Upper lobe of right lung (tissue), 1 donor: ENCODE measurements around the gene RFK. TPM values are rescaled to one million over a fixed set of nuclear protein-coding genes. Genes with fewer than 3 reads are reported as not detected.

Experiments
- ATAC-seq: fragments of 200-7000 bp; cut with Tn5 transposase; one replicate; pipeline ENCODE4 v1.9.1; 2020; ENCODE audit warnings: mild to moderate bottlenecking, moderate library complexity
- DNase-seq: peaks from one replicate; pipeline ENCODE4 v3.0.0-alpha.2; 2020
- H3K27ac ChIP-seq: fragments of 200-600 bp; one replicate; pipeline ENCODE4 v1.8.0; 2022
- H3K27me3 ChIP-seq: fragments of 200-600 bp; one replicate; pipeline ENCODE4 v1.8.0; 2022; ENCODE audit warnings: mild to moderate bottlenecking
- H3K36me3 ChIP-seq: fragments of 200-600 bp; one replicate; pipeline ENCODE4 v1.8.0; 2022
- H3K4me1 ChIP-seq: fragments of 200-600 bp; one replicate; pipeline ENCODE4 v1.8.0; 2022
- H3K4me3 ChIP-seq: fragments of 200-600 bp; one replicate; pipeline ENCODE4 v1.8.0; 2022; ENCODE audit warnings: mild to moderate bottlenecking
- H3K9me3 ChIP-seq: fragments of 200-600 bp; one replicate; pipeline ENCODE4 v1.8.0; 2022
- CTCF ChIP-seq: fragments of 200-600 bp; IDR thresholded peaks from one replicate; pipeline ENCODE4 v1.8.0; 2022; ENCODE audit warnings: antibody characterized with exemption
- intact Hi-C: fragments of 100-400 bp; cut with DNase I; formaldehyde crosslinking; loops from one replicate; pipeline ENCODE4 v1.11.0; 2022
- total RNA-seq: library from RNA; stranded (reverse); fragmentation: NEBNext Ultra II Directional; extraction: Animal tissue kit (Norgen Biotek cat#: 25700); gene quantifications from one replicate; pipeline ENCODE4 v1.2.1, GENCODE V29; 2021
- donor health status: DM: no; HTN: yes; CAD: no; lungs with severe emphysema.

RFK gene
- total RNA-seq, 1 donor from 2014 or later = 19.4 TPM

- ATAC-seq = no peak
- intact Hi-C loops = no loop called here
- Histone ChIP-seq H3K27me3 (no peaks in the 10 kb centered on the region), H3K27ac (no peak overlapping the region), H3K4me3 (no peak overlapping the region), H3K36me3 (no peaks in the 10 kb centered on the region), H3K9me3 (no peaks in the 10 kb centered on the region), H3K4me1 (no peaks in the 10 kb centered on the region)
- DNase-seq = no peak
- TF ChIP-seq CTCF = no peak
Observed at GRCh38 chr9:76415154-76415553, 20.9 kb upstream of the RFK start.

GRCh38 chr9:76414661-76415060 lies 20.4 kb upstream of the RFK start:
- Histone ChIP-seq H3K27me3 (no peaks in the 10 kb centered on the region), H3K36me3 (no peaks in the 10 kb centered on the region), H3K27ac (no peak overlapping the region), H3K9me3 (no peaks in the 10 kb centered on the region), H3K4me1 (no peaks in the 10 kb centered on the region), H3K4me3 (no peak overlapping the region)
- no peak for ATAC-seq
- intact Hi-C loops = no loop called here
- no peak for TF ChIP-seq CTCF
- DNase-seq = no peak

- intact Hi-C loops = no loop called here
Observed at GRCh38 chr9:76413658-76414057, 19.4 kb upstream of the RFK start.

GRCh38 chr9:76412638-76413037 lies 18.4 kb upstream of the RFK start:
- ATAC-seq (no peak), DNase-seq (no peak)
- no peak for TF ChIP-seq CTCF
- Histone ChIP-seq H3K4me1 (no peaks in the 10 kb centered on the region), H3K27ac (no peak overlapping the region), H3K27me3 (no peaks in the 10 kb centered on the region), H3K36me3 (no peaks in the 10 kb centered on the region), H3K4me3 (no peak overlapping the region), H3K9me3 (no peaks in the 10 kb centered on the region)
- intact Hi-C loops = no loop called here

More at GRCh38 chr9:76413658-76414057, 19.4 kb upstream of the RFK start:
- DNase-seq = no peak
- Histone ChIP-seq H3K9me3 (no peaks in the 10 kb centered on the region), H3K4me3 (no peak overlapping the region), H3K36me3 (no peaks in the 10 kb centered on the region), H3K4me1 (no peaks in the 10 kb centered on the region), H3K27me3 (no peaks in the 10 kb centered on the region), H3K27ac (no peak overlapping the region)
- ATAC-seq = no peak
- no peak for TF ChIP-seq CTCF

- H3K4me3 ChIP-seq = no peak overlapping the region
- DNase-seq = no peak
- intact Hi-C loops = no loop called here
- no peak for ATAC-seq
- H3K4me1 ChIP-seq = no peaks in the 10 kb centered on the region
- H3K27me3 ChIP-seq = no peaks in the 10 kb centered on the region
- no peak for TF ChIP-seq CTCF
- no peak overlapping the region for H3K27ac ChIP-seq
- H3K9me3 ChIP-seq = no peaks in the 10 kb centered on the region
- H3K36me3 ChIP-seq = no peaks in the 10 kb centered on the region
Observed at GRCh38 chr9:76405868-76406267, 11.6 kb upstream of the RFK start.

GRCh38 chr9:76405340-76405739 lies 11.1 kb upstream of the RFK start:
- Histone ChIP-seq H3K27ac (no peak overlapping the region), H3K4me1 (no peaks in the 10 kb centered on the region), H3K27me3 (no peaks in the 10 kb centered on the region), H3K9me3 (no peaks in the 10 kb centered on the region), H3K36me3 (no peaks in the 10 kb centered on the region), H3K4me3 (no peak overlapping the region)
- no peak for TF ChIP-seq CTCF
- no peak for DNase-seq
- no peak for ATAC-seq
- intact Hi-C loops = no loop called here
